H9 (cell line): ENCODE results near the gene SPAG6. TPM values are rescaled to one million over a fixed set of nuclear protein-coding genes. Genes with fewer than 3 reads are reported as not detected.

Experiments
- DNase-seq: peaks from one replicate; pipeline ENCODE4 v3.0.0-alpha.2; 2017
- H2AFZ ChIP-seq: one replicate; pipeline ENCODE4 v1.6.1; 2013; ENCODE audit warnings: mild to moderate bottlenecking, low read length, control low read depth, moderate library complexity
- H2AK5ac ChIP-seq: 2 replicates; pipeline ENCODE4 v1.6.1; 2013; ENCODE audit warnings: low read length, control low read depth, mixed read lengths; ENCODE audit not compliant: insufficient read length
- H2BK120ac ChIP-seq: one replicate; pipeline ENCODE4 v1.6.1; 2013; ENCODE audit warnings: low read depth, mild to moderate bottlenecking, low read length, control low read depth, inconsistent platforms; ENCODE audit not compliant: poor library complexity, severe bottlenecking
- H2BK12ac ChIP-seq: 2 replicates; pipeline ENCODE4 v1.6.1; 2013; ENCODE audit warnings: low read length, control low read depth, mixed read lengths, low read depth; ENCODE audit not compliant: insufficient read length
- H2BK15ac ChIP-seq: 2 replicates; pipeline ENCODE4 v1.6.1; 2013; ENCODE audit warnings: low read depth, low read length, control low read depth
- H2BK20ac ChIP-seq: one replicate; pipeline ENCODE4 v1.6.1; 2013; ENCODE audit warnings: low read depth, mild to moderate bottlenecking, low read length, control low read depth, inconsistent platforms; ENCODE audit not compliant: poor library complexity, severe bottlenecking
- H2BK5ac ChIP-seq: 2 replicates; pipeline ENCODE4 v1.6.1; 2013; ENCODE audit warnings: low read length, control low read depth, mixed read lengths; ENCODE audit not compliant: insufficient read length
- H3K14ac ChIP-seq: 2 replicates; pipeline ENCODE4 v1.6.1; 2013; ENCODE audit warnings: low read length, control low read depth; ENCODE audit not compliant: insufficient read depth
- H3K18ac ChIP-seq: 2 replicates; pipeline ENCODE4 v1.6.1; 2013; ENCODE audit warnings: low read depth, mild to moderate bottlenecking, mixed read lengths, low read length, control low read depth; ENCODE audit not compliant: insufficient read length
- H3K23ac ChIP-seq: 2 replicates; pipeline ENCODE4 v1.6.1; 2013; ENCODE audit warnings: low read length, control low read depth, mixed read lengths, low read depth; ENCODE audit not compliant: insufficient read length
- H3K23me2 ChIP-seq: 2 replicates; pipeline ENCODE4 v1.6.1; 2013; ENCODE audit warnings: low read depth, mild to moderate bottlenecking, mixed read lengths, low read length, control low read depth; ENCODE audit not compliant: insufficient read length, poor library complexity, severe bottlenecking
- H3K27ac ChIP-seq: 2 replicates; pipeline ENCODE4 v1.5.1; 2013; ENCODE audit warnings: low read length, control low read depth, mixed read lengths, low read depth; ENCODE audit not compliant: insufficient read length
- H3K27me3 ChIP-seq: 2 replicates; pipeline ENCODE4 v1.6.1; 2013; ENCODE audit warnings: low read length, control low read depth, inconsistent platforms; ENCODE audit not compliant: insufficient read depth
- H3K4ac ChIP-seq: 2 replicates; pipeline ENCODE4 v1.6.1; 2013; ENCODE audit warnings: low read depth, mild to moderate bottlenecking, control low read depth, inconsistent platforms, low read length, moderate library complexity
- H3K4me1 ChIP-seq: 2 replicates; pipeline ENCODE4 v1.6.1; 2013; ENCODE audit warnings: low read length, control low read depth, inconsistent platforms; ENCODE audit not compliant: insufficient read depth
- H3K4me2 ChIP-seq: 2 replicates; pipeline ENCODE4 v1.6.1; 2013; ENCODE audit warnings: low read length, control low read depth, mixed read lengths; ENCODE audit not compliant: insufficient read length, insufficient read depth
- H3K56ac ChIP-seq: 2 replicates; pipeline ENCODE4 v1.6.1; 2013; ENCODE audit warnings: low read depth, mild to moderate bottlenecking, mixed read lengths, low read length, control low read depth; ENCODE audit not compliant: insufficient read length
- H3K79me1 ChIP-seq: 2 replicates; pipeline ENCODE4 v1.6.1; 2013; ENCODE audit warnings: low read depth, mild to moderate bottlenecking, moderate library complexity, low read length, control low read depth, inconsistent platforms; ENCODE audit not compliant: insufficient read depth, poor library complexity, severe bottlenecking
- H3K79me2 ChIP-seq: 2 replicates; pipeline ENCODE4 v1.6.1; 2013; ENCODE audit warnings: low read length, control low read depth, inconsistent platforms; ENCODE audit not compliant: insufficient read depth
- H3K9ac ChIP-seq: 2 replicates; pipeline ENCODE4 v1.6.1; 2013; ENCODE audit warnings: low read length, control low read depth, mixed read lengths; ENCODE audit not compliant: insufficient read length; ENCODE audit errors: extremely low read depth
- H3K9me3 ChIP-seq: one replicate; pipeline ENCODE4 v1.6.1; 2013; ENCODE audit warnings: low read depth, low read length, inconsistent platforms; ENCODE audit not compliant: control insufficient read depth
- H3T11ph ChIP-seq: one replicate; pipeline ENCODE4 v1.6.1; 2013; ENCODE audit warnings: mild to moderate bottlenecking, low read length, control low read depth, inconsistent platforms
- H4K20me1 ChIP-seq: one replicate; pipeline ENCODE4 v1.6.1; 2013; ENCODE audit not compliant: control insufficient read depth, insufficient read length, insufficient read depth
- H4K5ac ChIP-seq: 2 replicates; pipeline ENCODE4 v1.6.1; 2013; ENCODE audit warnings: low read depth, mild to moderate bottlenecking, mixed read lengths, low read length, control low read depth; ENCODE audit not compliant: insufficient read length
- H4K8ac ChIP-seq: replicated peaks from 2 replicates; pipeline ENCODE4 v1.6.1; 2013; ENCODE audit warnings: low read length, control low read depth, mixed read lengths, low read depth; ENCODE audit not compliant: insufficient read length
- H4K91ac ChIP-seq: 2 replicates; pipeline ENCODE4 v1.6.1; 2013; ENCODE audit warnings: low read depth, mild to moderate bottlenecking, moderate library complexity, mixed read lengths, low read length, control low read depth; ENCODE audit not compliant: insufficient read length
- H3K27ac Mint-ChIP-seq, 3 experiments: 2 replicates in 2 of 3; 3 replicates in 1 of 3; pipeline ENCODE4 v1.8.0; 2020 to 2021; ENCODE audit warnings: mixed read lengths in 3 of 3, mild to moderate bottlenecking in 1 of 3, moderate library complexity in 1 of 3
- H3K27me3 Mint-ChIP-seq: 2 replicates; pipeline ENCODE4 v1.8.0; 2021; ENCODE audit warnings: low read depth, mild to moderate bottlenecking, moderate library complexity, mixed read lengths
- H3K36me3 Mint-ChIP-seq, 3 experiments: 2 replicates in 2 of 3; 3 replicates in 1 of 3; pipeline ENCODE4 v1.8.0; 2020 to 2021; ENCODE audit warnings: low read depth in 3 of 3, mixed read lengths in 3 of 3; ENCODE audit not compliant: insufficient read depth in 1 of 3
- H3K4me1 Mint-ChIP-seq, 2 experiments: 2 replicates each; pipeline ENCODE4 v1.8.0; 2020; ENCODE audit warnings: mixed read lengths in 2 of 2
- H3K4me3 Mint-ChIP-seq, 2 experiments: 2 replicates in 1 of 2; 3 replicates in 1 of 2; pipeline ENCODE4 v1.8.0; 2020 to 2021; ENCODE audit warnings: mild to moderate bottlenecking in 2 of 2, mixed read lengths in 2 of 2, moderate library complexity in 1 of 2
- H3K9me3 Mint-ChIP-seq, 2 experiments: 2 replicates in 1 of 2; 3 replicates in 1 of 2; pipeline ENCODE4 v1.8.0; 2020; ENCODE audit warnings: mild to moderate bottlenecking in 2 of 2, mixed read lengths in 2 of 2, moderate library complexity in 1 of 2
- whole genome bisulfite sequencing: extraction: QIAGEN DNeasy Blood & Tissue Kit; methylation state at CpG from one replicate; pipeline ENCODE4 v1.1.7; 2013; ENCODE audit warnings: missing lambda C conversion rate, low lambda C conversion rate, mixed read lengths; ENCODE audit not compliant: insufficient read length; ENCODE audit errors: extremely low coverage; 5-methylcytosine and 5-hydroxymethylcytosine counted together
- total RNA-seq: library from RNA; stranded (reverse); gene quantifications from 2 replicates; pipeline ENCODE4 v1.2.1, GENCODE V29; 2021
- TF ChIP-seq, protein P1 (sequence below): fragments of 200-600 bp; sonication (generic); conservative IDR thresholded peaks from 3 replicates; pipeline ENCODE4 v1.8.0; 2021; ENCODE audit warnings: antibody characterized with exemption, mild to moderate bottlenecking

Gene SPAG6
- total RNA-seq, 1 experiment from 2014 or later, result 0.24 TPM

DNA sequence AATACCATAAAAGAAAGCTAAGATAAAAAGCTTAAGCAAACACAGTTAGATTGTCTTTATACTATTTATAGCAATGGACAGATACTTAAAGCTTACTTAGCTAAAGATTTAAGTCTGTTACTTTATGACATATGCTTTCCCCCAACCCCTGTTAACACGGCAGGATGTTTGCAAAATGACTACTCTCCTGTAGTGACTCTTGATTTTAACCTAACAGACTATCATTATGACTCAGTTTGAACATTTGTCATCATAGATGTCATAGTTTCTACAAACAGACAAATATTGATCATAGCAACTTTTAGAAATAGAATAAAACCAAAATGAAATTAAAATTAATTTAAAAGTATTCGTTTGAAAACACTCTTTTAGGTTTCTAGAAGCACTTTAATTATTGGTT, 36.9 kb upstream of the SPAG6 start:
- Histone ChIP-seq H3K23me2 (no peaks in the 10 kb centered on the region), H3K18ac (no peak overlapping the region), H2BK12ac (no peak overlapping the region), H4K20me1 (no peaks in the 10 kb centered on the region), H3K27ac (no peak overlapping the region), H2AFZ (no peak overlapping the region), H3K27me3 (no peaks in the 10 kb centered on the region), H3K23ac (no peak overlapping the region), H3K4me1 (no peaks in the 10 kb centered on the region), H2BK5ac (no peak overlapping the region), H2AK5ac (no peak overlapping the region), H4K8ac (no peak overlapping the region), H3K9me3 (no peaks in the 10 kb centered on the region), H2BK120ac (no peak overlapping the region), H3K56ac (no peak overlapping the region), H2BK20ac (no peak overlapping the region), H3K14ac (no peak overlapping the region), H4K5ac (no peak overlapping the region), H3K79me1 (no peaks in the 10 kb centered on the region), H2BK15ac (no peak overlapping the region), H3K4me2 (no peak overlapping the region), H3T11ph (no peak overlapping the region), H3K4ac (no peak overlapping the region), H3K9ac (no peak overlapping the region), H4K91ac (no peak overlapping the region), H3K79me2 (no peaks in the 10 kb centered on the region)
- TF ChIP-seq, protein P1, sequence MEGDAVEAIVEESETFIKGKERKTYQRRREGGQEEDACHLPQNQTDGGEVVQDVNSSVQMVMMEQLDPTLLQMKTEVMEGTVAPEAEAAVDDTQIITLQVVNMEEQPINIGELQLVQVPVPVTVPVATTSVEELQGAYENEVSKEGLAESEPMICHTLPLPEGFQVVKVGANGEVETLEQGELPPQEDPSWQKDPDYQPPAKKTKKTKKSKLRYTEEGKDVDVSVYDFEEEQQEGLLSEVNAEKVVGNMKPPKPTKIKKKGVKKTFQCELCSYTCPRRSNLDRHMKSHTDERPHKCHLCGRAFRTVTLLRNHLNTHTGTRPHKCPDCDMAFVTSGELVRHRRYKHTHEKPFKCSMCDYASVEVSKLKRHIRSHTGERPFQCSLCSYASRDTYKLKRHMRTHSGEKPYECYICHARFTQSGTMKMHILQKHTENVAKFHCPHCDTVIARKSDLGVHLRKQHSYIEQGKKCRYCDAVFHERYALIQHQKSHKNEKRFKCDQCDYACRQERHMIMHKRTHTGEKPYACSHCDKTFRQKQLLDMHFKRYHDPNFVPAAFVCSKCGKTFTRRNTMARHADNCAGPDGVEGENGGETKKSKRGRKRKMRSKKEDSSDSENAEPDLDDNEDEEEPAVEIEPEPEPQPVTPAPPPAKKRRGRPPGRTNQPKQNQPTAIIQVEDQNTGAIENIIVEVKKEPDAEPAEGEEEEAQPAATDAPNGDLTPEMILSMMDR, result no peak
- H3K4me1 Mint-ChIP-seq, result no peaks in the 10 kb centered on the region
- no peak for DNase-seq
- no CpG with 5 or more reads among the region's 2 CpGs for WGBS
- no peak overlapping the region for H3K27ac Mint-ChIP-seq
- peaks cover 32% of the 10 kb centered on the region for H3K27me3 Mint-ChIP-seq
- peaks cover 0 to 5% of the 10 kb centered on the region in 2 experiments; a peak in 1 of 5 replicates for H3K9me3 Mint-ChIP-seq
- H3K36me3 Mint-ChIP-seq, result no peaks in the 10 kb centered on the region
- no peak overlapping the region for H3K4me3 Mint-ChIP-seq
